GM18861 (cell line): ENCODE results near the gene SOHLH2.

ENCODE experiments used
- ATAC-seq: cut with Tn5 transposase; IDR thresholded peaks from one replicate; pipeline ENCODE4 v1.9.1; 2021; ENCODE audit not compliant: unreplicated experiment

SOHLH2 gene

DNA sequence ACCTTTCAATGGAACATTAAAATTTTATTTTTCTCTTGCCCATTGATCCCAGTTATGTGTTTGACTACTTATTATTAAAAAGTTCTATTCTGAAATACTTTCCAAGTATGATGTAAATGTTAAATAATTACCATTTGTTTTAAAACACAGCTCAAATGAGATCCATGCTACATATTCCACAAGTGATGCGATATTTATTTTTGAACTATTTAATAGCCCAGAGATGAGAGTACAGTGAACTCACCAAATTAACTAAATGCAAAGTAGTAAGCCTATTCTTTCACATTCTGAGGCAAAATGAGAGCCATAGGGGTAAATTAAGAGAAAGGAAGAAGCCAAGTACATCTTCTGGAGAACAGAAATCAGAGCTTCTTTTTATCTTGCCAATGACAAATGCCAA, 82.0 kb downstream of the SOHLH2 start:
- no peak for ATAC-seq

DNA sequence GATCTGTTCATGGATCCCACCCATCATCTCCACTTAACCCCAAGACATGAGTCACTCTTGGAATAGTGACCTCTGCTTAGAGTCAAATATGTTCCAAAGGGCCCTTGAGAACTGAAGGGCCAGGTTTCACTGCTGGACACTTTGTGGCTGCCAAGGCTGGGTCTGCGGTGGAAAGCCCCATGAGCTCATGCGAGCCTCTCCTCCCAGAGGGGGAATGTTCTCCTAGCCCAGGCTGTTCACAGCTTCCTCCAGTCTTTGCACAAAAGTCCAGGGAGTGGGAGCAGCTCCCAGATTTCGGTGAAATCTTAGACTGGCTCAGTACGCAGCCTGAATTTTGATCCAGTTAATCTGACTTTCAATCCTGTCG, 82.4 kb downstream of the SOHLH2 start:
- no peak for ATAC-seq

DNA sequence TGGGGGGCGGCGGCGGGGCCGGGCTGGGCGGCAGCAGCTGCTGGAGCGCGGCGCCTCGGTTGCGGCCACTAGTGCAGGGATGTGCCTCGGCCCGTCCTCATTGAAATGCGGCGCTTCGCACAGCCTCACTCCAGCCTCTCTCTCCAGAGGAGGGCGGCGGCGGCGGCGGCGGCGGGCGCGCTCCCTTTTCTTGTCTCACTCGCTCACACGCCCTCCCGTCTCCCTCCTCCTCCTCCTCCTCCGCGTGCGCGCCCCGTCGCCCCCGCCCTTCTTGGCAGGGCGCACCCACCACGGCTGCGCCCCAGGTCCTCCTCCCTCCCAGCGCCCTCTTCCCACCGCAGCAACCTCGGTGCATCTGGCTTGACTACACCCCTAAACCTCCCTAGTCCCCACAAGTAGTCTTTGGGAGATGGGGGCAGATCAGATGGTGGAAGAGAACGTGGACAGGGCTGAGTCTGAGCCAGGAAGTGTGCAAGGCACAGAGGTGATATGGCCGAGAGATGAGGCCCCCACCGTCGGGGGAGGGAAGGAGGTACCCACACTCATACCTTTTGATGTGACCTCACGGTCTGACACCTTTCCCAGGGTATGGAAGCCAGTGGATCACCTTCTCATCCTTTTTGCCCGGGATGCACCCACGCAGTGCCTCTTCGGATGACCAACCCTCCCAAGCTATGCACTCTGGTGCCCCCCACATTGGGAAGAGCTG, 83.0 kb downstream of the SOHLH2 start, which contains the start of gene DCLK1:
TSS of gene DCLK1 (minus strand) at position 161 of the 709 bp plus-strand sequence.
- ATAC-seq, result no peak

DNA sequence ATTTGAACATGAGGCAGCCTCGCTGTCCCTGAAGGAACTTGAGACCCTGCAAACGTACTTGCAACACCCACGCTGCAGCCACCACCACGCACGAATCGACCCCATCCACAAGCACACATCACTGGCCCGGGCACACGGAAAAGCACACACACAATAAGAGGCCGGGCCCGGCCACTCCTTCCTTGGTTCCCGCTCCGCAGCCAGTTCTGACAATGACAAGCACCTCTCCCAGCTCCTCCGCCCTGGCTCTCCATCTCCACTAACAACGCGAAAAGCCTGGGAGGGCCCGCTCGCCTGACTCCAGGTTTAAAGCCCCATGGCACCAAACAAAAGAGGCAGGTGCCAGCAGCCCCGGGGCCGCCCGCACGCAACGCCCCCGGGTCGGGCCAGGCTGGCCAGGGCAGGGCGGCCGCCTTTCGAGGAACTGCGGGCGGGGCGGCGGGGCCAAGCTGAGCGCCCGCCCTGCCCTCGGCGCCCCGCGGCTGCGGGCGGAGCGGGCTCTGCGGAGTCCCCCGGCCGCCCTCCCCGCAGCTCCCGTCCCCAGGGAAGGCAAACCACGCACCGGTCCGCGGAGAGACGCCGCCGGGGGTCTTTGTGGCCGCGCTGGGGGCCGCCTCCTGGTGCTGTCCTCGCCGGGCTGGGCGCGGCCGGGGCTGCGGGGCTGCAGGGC, 83.7 kb downstream of the SOHLH2 start:
- no peak for ATAC-seq

DNA sequence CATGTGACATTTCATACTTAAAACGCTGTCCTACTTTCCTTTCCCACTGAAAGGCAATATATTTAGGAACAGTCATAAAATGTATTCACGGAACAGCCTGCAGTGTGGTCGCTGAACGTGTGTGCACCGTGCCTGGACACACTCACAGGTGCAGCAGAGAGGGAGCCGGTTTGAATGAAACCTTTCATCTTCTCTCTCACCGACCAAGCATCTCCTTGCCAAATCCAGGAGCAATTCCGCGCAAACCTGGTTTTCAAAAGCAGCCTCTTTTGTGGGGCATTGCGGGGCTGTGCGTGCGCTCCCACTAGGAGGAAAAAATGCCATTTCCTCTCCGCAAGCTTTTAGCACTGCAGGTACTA, 84.2 kb downstream of the SOHLH2 start:
- ATAC-seq, result no peak

DNA sequence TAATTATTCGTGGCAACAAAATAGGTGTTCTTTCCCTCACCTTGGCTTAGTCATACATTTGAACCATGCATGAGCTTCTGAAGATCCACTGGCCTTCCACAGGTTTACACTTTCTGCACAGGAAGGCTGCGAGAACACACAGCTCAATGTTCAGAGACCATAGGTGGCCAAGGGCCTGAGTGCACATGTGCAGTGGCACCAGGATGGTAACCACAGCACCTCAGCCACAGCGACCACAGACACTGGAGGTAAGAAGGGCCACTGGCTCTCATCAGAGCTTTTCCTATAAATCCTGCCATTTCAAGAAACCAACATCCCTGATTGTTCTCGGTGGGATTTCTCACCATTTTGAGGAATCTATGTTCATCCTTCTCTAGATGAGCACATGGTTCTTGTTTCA, 84.8 kb downstream of the SOHLH2 start:
- ATAC-seq, result no peak

DNA sequence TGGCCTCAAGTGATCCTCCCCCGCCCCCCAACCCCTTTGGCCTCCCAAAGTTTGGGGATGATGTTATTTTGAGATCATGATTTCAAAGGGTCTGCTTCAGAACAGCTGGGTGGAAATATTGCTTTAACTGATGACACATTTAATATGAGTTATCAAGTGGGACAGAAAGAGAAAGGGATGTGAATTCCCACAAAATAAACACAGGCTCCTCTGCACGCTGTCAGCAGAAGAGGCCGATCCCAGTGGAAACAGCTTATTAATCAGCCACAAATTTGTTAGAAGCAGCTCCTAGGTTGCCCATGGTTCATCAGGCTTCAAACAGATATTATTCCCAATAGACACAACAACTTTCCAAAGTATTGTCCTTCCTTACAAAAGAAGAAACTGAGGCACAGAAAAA, 87.9 kb downstream of the SOHLH2 start:
- ATAC-seq, result no peak

DNA sequence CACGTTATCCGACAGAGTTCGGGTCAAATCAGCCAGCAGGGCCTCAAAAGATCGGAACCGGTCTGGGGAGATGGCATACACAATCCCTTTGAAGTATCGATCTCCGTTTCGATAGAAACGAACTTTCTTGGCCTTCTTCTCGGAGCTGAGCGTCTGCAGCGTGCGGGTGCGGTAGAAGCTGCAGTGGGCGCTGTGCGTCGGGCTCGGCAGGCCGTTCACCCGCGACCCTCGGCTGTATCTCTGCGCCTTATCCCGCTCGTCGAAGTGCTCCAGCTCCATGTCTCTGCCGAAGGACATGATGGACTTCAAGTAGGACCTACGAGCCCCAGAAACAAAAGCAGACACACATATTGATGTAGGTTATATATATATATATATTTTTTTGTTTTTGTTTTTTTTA, 88.5 kb downstream of the SOHLH2 start:
- ATAC-seq, result no peak

DNA sequence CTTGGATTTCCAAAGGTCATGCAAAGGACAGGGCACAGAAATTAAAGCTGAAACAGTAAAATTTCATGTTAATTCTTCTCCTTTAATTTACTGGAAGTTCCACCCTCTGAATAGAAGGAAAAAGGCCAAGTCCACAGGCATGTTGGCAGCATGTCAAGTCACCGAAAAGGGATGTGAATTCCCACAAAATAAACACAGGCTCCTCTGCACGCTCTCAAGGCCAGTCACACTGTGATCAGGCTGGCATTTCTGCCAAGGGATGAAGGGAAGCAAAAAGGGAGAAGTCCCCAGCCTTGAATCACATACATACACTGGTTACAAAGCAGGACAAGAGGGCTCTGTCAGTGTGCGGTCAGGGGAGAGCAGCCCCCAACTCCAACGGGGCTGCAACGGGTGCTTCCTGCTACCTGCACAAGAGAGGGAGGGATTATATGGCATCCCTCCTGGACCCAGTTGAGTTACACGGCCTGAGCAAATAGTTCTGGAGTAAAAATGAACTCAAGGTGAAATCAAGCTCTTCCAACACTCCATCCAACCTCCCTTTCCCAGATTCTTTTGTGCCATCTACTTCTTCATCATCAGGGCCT, 90.0 kb downstream of the SOHLH2 start:
- no peak for ATAC-seq
